ENCODE measurements around the gene FAM204A. TPM values are rescaled to one million over a fixed set of nuclear protein-coding genes. Genes with fewer than 3 reads are reported as not detected.

The FAM204A gene
- total RNA-seq (2022; extraction: Qiagen RNA extraction; ENCODE audit: low read depth): 39.5 to 98.3 TPM (median 44.7 TPM) in 5 replicates

DNA sequence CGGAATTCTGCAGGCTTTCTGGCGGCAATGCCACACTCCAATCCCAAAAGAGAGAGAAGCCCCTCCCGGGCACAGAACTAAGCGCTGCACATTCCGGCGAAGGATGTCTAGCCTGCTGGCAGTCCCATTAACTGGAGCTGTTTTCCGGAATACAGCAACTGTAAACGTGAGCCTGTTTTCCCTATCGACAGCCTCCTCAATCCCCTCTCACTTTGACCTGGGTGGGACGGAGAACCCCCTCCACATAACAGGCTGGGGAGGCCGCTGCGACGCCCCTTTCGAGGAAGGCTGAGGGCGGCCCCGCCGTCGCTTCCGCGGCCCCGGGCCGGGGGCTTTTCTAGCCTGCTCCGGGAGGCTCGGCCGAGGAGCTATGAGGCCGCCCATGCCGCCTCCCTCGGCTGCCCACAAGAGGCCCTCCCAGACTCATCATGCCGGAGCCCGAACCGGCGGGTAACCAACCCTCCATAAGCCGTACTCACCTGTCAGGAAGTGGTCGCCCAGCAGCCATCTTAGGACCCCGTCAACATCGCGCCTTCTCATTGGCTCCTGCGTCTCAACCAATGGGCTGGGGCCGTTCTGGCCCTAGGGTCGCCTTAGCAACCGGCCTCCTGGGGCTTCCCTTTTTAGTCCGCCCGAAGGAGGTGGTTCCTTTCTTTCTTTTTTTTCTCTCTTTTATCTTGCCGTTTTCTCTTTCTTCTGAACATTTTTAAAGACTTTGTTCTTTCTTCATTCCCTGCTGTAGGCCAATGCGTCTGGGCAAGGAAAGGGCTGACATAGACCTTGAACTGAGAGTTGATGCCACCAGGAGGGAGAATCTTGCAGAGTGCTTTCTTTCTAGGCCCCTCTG is at the start of gene FAM204A:
FAM204A (minus strand) TSS at position 534 of the 847 bp plus-strand sequence. CDS start 5,909 bp downstream, outside the sequence.

Measured in A549 treated with ZK216348 at 1 μM for 4 hours (cell line).